H54 (cell line): ENCODE data around the gene ALK.

Experiments used
- DNase-seq: peaks from one replicate; pipeline ENCODE4 v3.0.0; 2011; ENCODE audit warnings: low spot score, mixed read lengths; ENCODE audit not compliant: insufficient read length
- FAIRE-seq: peaks from 3 replicates; lab custom pipeline; 2011; peaks lifted over from hg19 to GRCh38; lab: Jason Lieb, UNC
- POLR2A ChIP-seq: IDR thresholded peaks from 2 replicates; pipeline ENCODE4 v1.6.1; 2011; ENCODE audit warnings: low read depth, mild to moderate bottlenecking, low read length

ALK gene

DNA sequence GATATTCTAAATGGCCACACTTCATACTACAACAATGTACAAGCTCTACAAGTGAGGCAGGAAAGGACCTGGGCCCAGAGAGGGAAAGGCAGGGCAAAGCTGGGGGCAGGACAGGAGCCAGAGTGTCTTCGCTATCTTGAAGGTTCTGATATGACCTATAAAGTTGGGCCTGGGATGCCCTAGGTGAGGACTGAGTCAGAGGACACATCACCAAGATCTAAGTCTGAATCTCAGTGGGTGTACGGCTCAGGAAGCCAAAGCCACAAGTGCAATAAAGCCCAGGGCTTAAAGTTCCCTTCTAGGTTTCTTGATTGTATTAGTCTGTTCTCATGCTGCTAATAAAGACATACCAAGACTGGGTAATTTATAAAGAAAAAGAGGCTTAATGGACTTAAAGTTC is 219.1 kb downstream of the ALK start:
- DNase-seq, result no peak
- no peak for FAIRE-seq

DNA sequence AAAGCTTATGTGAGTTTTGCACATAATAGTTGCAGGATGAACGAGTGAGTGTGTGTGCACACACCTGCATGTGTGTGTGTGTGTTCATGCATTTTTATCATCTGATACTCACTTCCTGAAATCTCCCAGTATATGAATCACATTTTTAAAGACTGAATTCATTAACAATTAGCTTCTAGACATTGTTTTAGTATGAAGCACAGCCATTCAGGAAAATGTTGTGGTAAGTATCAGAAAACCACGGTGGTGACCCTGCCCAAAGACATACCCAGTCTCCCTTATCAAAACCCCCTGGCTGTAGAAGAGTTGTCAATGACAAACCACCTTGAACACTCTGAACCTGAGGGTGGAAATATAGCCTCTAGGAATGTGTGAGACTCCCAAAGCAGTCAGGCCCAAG is 220.8 kb downstream of the ALK start:
- no peak for TF ChIP-seq POLR2A
- FAIRE-seq, result no peak
- no peak for DNase-seq

More for the DNA sequence above, 219.1 kb downstream of the ALK start:
- TF ChIP-seq POLR2A, result no peak

- no peak for TF ChIP-seq POLR2A
- FAIRE-seq, result no peak
- DNase-seq, result no peak
Observed at GRCh38 chr2:29699045-29699444, 222.3 kb downstream of the ALK start.

GRCh38 chr2:29698216-29698615 is 223.2 kb downstream of the ALK start:
- TF ChIP-seq POLR2A, result no peak
- DNase-seq (no peak), FAIRE-seq (no peak)

DNA sequence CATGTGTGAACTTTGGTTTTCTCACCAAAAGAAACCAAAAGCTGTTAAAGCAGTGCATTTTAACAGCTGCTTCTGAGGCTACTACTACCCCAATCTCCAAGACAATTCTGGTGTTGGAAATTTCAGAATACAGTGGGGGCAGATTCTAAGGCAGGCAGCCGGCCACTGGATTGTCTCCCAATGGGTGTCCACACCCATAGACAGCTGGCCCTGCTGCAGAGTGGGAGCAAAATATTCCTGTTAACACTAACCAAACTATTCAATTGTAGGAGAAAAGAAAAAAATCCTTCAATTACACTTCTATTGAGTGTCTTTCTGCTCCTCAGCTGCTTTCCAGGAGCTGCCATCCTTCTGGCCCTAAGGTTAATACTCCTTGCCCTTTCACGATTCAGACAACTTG is 223.7 kb downstream of the ALK start:
- TF ChIP-seq POLR2A, result no peak
- FAIRE-seq, result no peak
- no peak for DNase-seq

GRCh38 chr2:29697181-29697580 is 224.2 kb downstream of the ALK start:
- DNase-seq, result no peak
- TF ChIP-seq POLR2A, result no peak
- FAIRE-seq, result no peak

GRCh38 chr2:29694741-29695140 is 226.6 kb downstream of the ALK start:
- DNase-seq (no peak), FAIRE-seq (no peak)
- TF ChIP-seq POLR2A, result no peak

- no peak for DNase-seq
- no peak for FAIRE-seq
- TF ChIP-seq POLR2A, result no peak
Observed at GRCh38 chr2:29691391-29691950, 229.9 kb downstream of the ALK start.

GRCh38 chr2:29689666-29690065 is 231.7 kb downstream of the ALK start:
- DNase-seq, result no peak
- FAIRE-seq, result no peak
- no peak for TF ChIP-seq POLR2A

- DNase-seq (no peak), FAIRE-seq (no peak)
- no peak for TF ChIP-seq POLR2A
Observed at GRCh38 chr2:29688429-29688828, 233.0 kb downstream of the ALK start.

DNA sequence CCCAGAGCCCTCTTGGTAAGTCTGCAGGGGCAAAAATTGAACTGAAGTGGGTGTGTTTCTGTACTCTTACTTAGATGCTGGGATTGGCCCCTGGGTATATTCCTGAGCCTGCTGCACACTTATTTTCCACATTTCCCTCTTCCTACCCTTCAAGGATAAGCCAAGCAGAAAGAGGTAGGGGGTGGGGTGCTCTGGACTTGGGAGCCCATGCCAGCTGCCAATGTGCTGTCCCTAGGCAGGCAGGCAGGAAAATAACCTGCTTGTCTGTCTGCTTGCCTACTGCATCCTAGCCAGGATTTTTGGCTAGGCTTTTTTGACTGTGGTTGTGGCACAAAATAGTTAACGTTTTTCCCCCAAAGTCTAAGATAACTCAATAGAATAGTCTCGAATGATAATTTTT is 234.3 kb downstream of the ALK start:
- no peak for FAIRE-seq
- no peak for TF ChIP-seq POLR2A
- no peak for DNase-seq

GRCh38 chr2:29676886-29677453 is 244.4 kb downstream of the ALK start:
- FAIRE-seq, result no peak
- DNase-seq, result no peak
- no peak for TF ChIP-seq POLR2A

- no peak for TF ChIP-seq POLR2A
- DNase-seq, result no peak
- FAIRE-seq, result no peak
Observed at GRCh38 chr2:29664578-29664977, 256.8 kb downstream of the ALK start.

DNA sequence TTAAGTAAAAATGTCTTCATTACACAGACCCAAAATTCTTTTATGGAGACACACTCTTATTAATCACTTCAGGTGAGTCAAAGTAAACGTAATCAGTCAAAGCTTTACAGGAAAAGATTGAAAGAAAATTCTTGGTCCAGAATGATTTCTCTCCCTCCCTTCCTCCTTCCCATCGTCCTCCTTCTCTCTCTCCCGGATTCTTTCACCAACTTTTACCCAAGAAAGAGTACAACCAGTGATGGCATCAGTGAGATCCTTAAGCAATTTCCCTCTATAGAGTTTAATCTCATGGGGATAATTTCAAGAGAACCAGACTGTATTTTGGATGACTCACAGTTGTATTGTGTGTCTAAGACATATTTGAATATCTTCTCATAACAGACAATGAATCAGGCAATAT is 258.1 kb downstream of the ALK start:
- no peak for DNase-seq
- TF ChIP-seq POLR2A, result no peak
- no peak for FAIRE-seq

GRCh38 chr2:29662861-29663260 is 258.5 kb downstream of the ALK start:
- no peak for DNase-seq

GRCh38 chr2:29660201-29660600 is 261.2 kb downstream of the ALK start:
- no peak for FAIRE-seq
- TF ChIP-seq POLR2A, result no peak
- DNase-seq, result no peak

More at GRCh38 chr2:29662861-29663260, 258.5 kb downstream of the ALK start:
- no peak for TF ChIP-seq POLR2A
- no peak for FAIRE-seq
